ENCODE measurements around the gene ZSWIM3. TPM values are rescaled to one million over a fixed set of nuclear protein-coding genes. Genes with fewer than 3 reads are reported as not detected.

ZSWIM3 gene
- total and polyA plus RNA-seq, 2 of the 13 experiments (the other 11 are each of a cell fraction or from before 2014, with no cell fraction given), result 5.2 to 5.8 TPM

DNA sequence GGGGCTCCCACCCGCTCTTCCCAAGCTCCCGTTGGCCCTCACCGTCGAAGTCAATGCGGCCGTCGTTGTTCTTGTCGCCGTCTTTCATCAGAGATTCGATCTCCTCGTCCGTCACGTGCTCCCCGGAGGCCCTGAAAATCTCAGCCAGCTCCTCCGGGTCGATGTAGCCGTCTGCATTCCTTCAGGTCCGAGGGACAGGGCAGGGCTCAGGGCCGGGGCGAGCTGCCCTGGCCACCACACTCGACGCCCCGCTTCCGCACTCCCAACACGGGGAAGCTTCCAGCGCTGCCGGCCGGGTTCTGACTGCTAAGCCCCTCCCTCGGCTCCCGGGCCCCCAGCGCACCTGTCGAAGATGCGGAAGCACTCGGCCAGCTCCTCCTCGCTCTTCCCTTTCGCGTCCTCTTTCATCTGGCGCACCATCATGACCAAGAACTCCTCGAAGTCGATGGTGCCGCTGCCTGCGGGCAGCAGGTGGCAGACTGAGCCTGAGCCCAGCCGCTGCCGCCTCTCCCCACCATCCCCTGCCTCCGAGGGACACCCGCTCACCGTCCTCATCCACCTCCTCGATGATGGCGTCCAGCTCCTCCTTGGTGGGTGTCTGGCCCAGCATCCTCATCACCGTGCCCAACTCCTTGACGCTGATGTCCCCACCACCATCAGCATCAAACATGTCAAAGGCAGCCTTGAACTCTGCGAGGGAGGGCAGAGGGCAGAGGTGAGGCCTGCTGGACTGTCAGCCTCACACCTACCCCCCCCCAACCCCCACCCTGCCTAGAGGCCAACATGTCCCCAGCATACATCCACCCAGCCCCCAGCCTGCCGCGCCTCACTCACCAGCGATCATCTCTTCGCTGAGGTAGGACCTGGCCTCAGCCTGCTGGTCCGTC, 33.2 kb upstream of the ZSWIM3 start (continued):
- TF ChIP-seq ZNF281 (CRISPR knock-in tag; IDR thresholded peaks at IDR 0.05; ENCODE audit: borderline replicate concordance), result 0 out of 2 replicates have a peak, but pooled peaks have one; percentile 32
- TF ChIP-seq RXRB (CRISPR knock-in tag; IDR thresholded peaks at IDR 0.05; ENCODE audit: borderline replicate concordance), result 0 out of 2 replicates have a peak, but pooled peaks have one; percentile 48
- TF ChIP-seq XBP1 (CRISPR knock-in tag; IDR thresholded peaks at IDR 0.05), result no peak
- 0 out of 2 replicates have a peak, but pooled peaks have one; percentile 28 for TF ChIP-seq SIX4 (CRISPR knock-in tag; IDR thresholded peaks at IDR 0.05)
- peak; percentile 73; the same call in 1 of the 2 replicates for TF ChIP-seq KDM2A (CRISPR knock-in tag; IDR thresholded peaks at IDR 0.05; ENCODE audit: borderline replicate concordance, low read depth)
- TF ChIP-seq PATZ1 (CRISPR knock-in tag; IDR thresholded peaks at IDR 0.05), result peak; percentile 70
- TF ChIP-seq RBM39 (IDR thresholded peaks at IDR 0.05; ENCODE audit: low read depth, low read length, poor library complexity, severe bottlenecking), result peak; percentile 56
- 0 out of 2 replicates have a peak, but pooled peaks have one; percentile 63 for TF ChIP-seq ZBTB20 (CRISPR knock-in tag; IDR thresholded peaks at IDR 0.05; ENCODE audit: borderline replicate concordance, low read depth)
- no peak for TF ChIP-seq ZNF230 (CRISPR knock-in tag; IDR thresholded peaks at IDR 0.05)
- TF ChIP-seq, protein P1, sequence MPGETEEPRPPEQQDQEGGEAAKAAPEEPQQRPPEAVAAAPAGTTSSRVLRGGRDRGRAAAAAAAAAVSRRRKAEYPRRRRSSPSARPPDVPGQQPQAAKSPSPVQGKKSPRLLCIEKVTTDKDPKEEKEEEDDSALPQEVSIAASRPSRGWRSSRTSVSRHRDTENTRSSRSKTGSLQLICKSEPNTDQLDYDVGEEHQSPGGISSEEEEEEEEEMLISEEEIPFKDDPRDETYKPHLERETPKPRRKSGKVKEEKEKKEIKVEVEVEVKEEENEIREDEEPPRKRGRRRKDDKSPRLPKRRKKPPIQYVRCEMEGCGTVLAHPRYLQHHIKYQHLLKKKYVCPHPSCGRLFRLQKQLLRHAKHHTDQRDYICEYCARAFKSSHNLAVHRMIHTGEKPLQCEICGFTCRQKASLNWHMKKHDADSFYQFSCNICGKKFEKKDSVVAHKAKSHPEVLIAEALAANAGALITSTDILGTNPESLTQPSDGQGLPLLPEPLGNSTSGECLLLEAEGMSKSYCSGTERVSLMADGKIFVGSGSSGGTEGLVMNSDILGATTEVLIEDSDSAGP (CRISPR knock-in tag; IDR thresholded peaks at IDR 0.05; ENCODE audit: borderline replicate concordance), result peak; percentile 65; the same call in 1 of the 2 replicates
- TF ChIP-seq ZBTB26 (CRISPR knock-in tag; IDR thresholded peaks at IDR 0.05; ENCODE audit: borderline replicate concordance), result 0 out of 2 replicates have a peak, but pooled peaks have one; percentile 48
- TF ChIP-seq RAD21 (CRISPR knock-in tag; IDR thresholded peaks at IDR 0.05), result peak; percentile 94
- no peak for TF ChIP-seq HMG20A (CRISPR knock-in tag; IDR thresholded peaks at IDR 0.05; ENCODE audit: borderline replicate concordance)
- TF ChIP-seq SMC3 (IDR thresholded peaks at IDR 0.05; ENCODE audit: low read length), result peak; percentile 45; the same call in 1 of the 2 replicates
- TF ChIP-seq ZFY (CRISPR knock-in tag; IDR thresholded peaks at IDR 0.05), result peak; percentile 27; the same call in 1 of the 2 replicates
- TF ChIP-seq PRPF4 (IDR thresholded peaks at IDR 0.05; ENCODE audit: low read depth, low read length, poor library complexity, severe bottlenecking), result peak; percentile 85
- no peak for TF ChIP-seq KLF12 (CRISPR knock-in tag; IDR thresholded peaks at IDR 0.05; ENCODE audit: borderline replicate concordance)

All from HepG2 (cell line).